ENCODE data around the gene MPO. TPM values are rescaled to one million over a fixed set of nuclear protein-coding genes. Genes with fewer than 3 reads are reported as not detected.

MPO gene
- total RNA-seq, 4 donors from 2014 or later: 0.18 to 0.32 (median 0.31) TPM; not detected in 1

GRCh38 chr17:58306131-58306951 lies 25.6 kb upstream of the MPO start:
- TF ChIP-seq CTCF (IDR thresholded peaks at IDR 0.05 in 4 of 5, conservative IDR thresholded peaks at IDR 0.05 in 1 of 5) (no peak), POLR2A (IDR thresholded peaks at IDR 0.05) (no peak)
- H3K27me3 ChIP-seq: no peaks in the 10 kb centered on the region
- intact Hi-C loops (cut with DNase I; ENCODE audit: low total_unique reads) (loop anchor here (5.0 kb wide), 1 partner anchor 111 kb away; the partner anchor contains the start of gene RNF43), in situ Hi-C loops (cut with MboI; ENCODE audit: low sequenced_read_pairs in 4 of 4) (loop anchor here in 1 of 4 donors (25.0 kb wide), 1 partner anchor 106 kb away; the partner anchor contains the start of gene RNF43)
- no peaks in the 10 kb centered on the region for H3K9me3 ChIP-seq
- H3K4me1 ChIP-seq: no peaks in the 10 kb centered on the region
- no peak overlapping the region for H3K4me3 ChIP-seq
- no peak for DNase-seq
- no peak overlapping the region for H3K27ac ChIP-seq
- no peak for ATAC-seq
- H3K36me3 ChIP-seq: no peaks in the 10 kb centered on the region

- no peaks in the 10 kb centered on the region for H3K9me3 ChIP-seq
- no peak overlapping the region for H3K4me3 ChIP-seq
- in situ Hi-C loops (cut with MboI; ENCODE audit: low sequenced_read_pairs in 4 of 4) (loop anchor here in 1 of 4 donors (25.0 kb wide), 1 partner anchor 107 kb away; the partner anchor contains the start of gene RNF43), intact Hi-C loops (cut with DNase I; ENCODE audit: low total_unique reads) (loop anchor here (5.0 kb wide), 1 partner anchor 112 kb away; the partner anchor contains the start of gene RNF43)
- H3K4me1 ChIP-seq: no peaks in the 10 kb centered on the region
- no peaks in the 10 kb centered on the region for H3K27me3 ChIP-seq
- no peak for TF ChIP-seq CTCF (IDR thresholded peaks at IDR 0.05 in 4 of 5, conservative IDR thresholded peaks at IDR 0.05 in 1 of 5)
- no peak for TF ChIP-seq POLR2A (IDR thresholded peaks at IDR 0.05)
- ATAC-seq: no peak
- no peaks in the 10 kb centered on the region for H3K36me3 ChIP-seq
- DNase-seq: no peak
- no peak overlapping the region for H3K27ac ChIP-seq
These were observed 24.9 kb upstream of the MPO start for GRCh38 chr17:58305626-58306025.

- in situ Hi-C loops (cut with MboI; ENCODE audit: low sequenced_read_pairs in 4 of 4): loop anchor here in 1 of 4 donors (25.0 kb wide), 1 partner anchor 107 kb away; the partner anchor contains the start of gene RNF43
- H3K36me3 ChIP-seq: no peaks in the 10 kb centered on the region
These were observed 24.2 kb upstream of the MPO start for GRCh38 chr17:58304750-58305486.

More at GRCh38 chr17:58304750-58305486, 24.2 kb upstream of the MPO start:
- ATAC-seq (no peak), DNase-seq (no peak)
- H3K4me1 ChIP-seq: no peaks in the 10 kb centered on the region
- no peaks in the 10 kb centered on the region for H3K27me3 ChIP-seq
- H3K9me3 ChIP-seq: no peaks in the 10 kb centered on the region
- no peak for TF ChIP-seq CTCF (IDR thresholded peaks at IDR 0.05 in 4 of 5, conservative IDR thresholded peaks at IDR 0.05 in 1 of 5)
- TF ChIP-seq POLR2A (IDR thresholded peaks at IDR 0.05): no peak
- no peak overlapping the region for H3K27ac ChIP-seq
- intact Hi-C loops (cut with DNase I; ENCODE audit: low total_unique reads): loop anchor here (5.0 kb wide), 1 partner anchor 112 kb away; the partner anchor contains the start of gene RNF43
- H3K4me3 ChIP-seq: no peak overlapping the region
